GM20431 (cell line): ENCODE measurements around the gene DLGAP5.

Experiments used
- in situ Hi-C: fragments of 300-500 bp; cut with MseI, MboI; formaldehyde crosslinking; loops from one replicate; pipeline ENCODE4 v1.15.0; 2020; ENCODE audit warnings: low sequenced_read_pairs; ENCODE audit not compliant: unreplicated experiment

Gene DLGAP5

GRCh38 chr14:55191203-55192053, at the start of gene DLGAP5:
Gene DLGAP5, minus strand, starts transcription at chr14:55191585. Its CDS starts 2,406 bp downstream, at chr14:55189179.
- in situ Hi-C loops: no loop called here

- in situ Hi-C loops: no loop called here
These were observed 49.3 kb upstream of the DLGAP5 start for GRCh38 chr14:55240526-55241178.

- in situ Hi-C loops: no loop called here
These were observed 47.9 kb upstream of the DLGAP5 start for GRCh38 chr14:55239320-55239719.

- in situ Hi-C loops: no loop called here
These were observed 46.8 kb upstream of the DLGAP5 start for GRCh38 chr14:55238019-55238680.

- in situ Hi-C loops: no loop called here
These were observed 42.2 kb upstream of the DLGAP5 start for GRCh38 chr14:55233591-55233990.

- in situ Hi-C loops: no loop called here
These were observed 36.9 kb upstream of the DLGAP5 start for GRCh38 chr14:55228261-55228660.

- in situ Hi-C loops: no loop called here
These were observed 32.0 kb upstream of the DLGAP5 start for GRCh38 chr14:55223364-55223763.

GRCh38 chr14:55221968-55222367, 30.6 kb upstream of the DLGAP5 start:
- in situ Hi-C loops: no loop called here

GRCh38 chr14:55221186-55221585, 29.8 kb upstream of the DLGAP5 start:
- in situ Hi-C loops: no loop called here

GRCh38 chr14:55220230-55220629, 28.8 kb upstream of the DLGAP5 start:
- in situ Hi-C loops: no loop called here

- in situ Hi-C loops: no loop called here
These were observed 21.2 kb upstream of the DLGAP5 start for GRCh38 chr14:55212634-55213033.

GRCh38 chr14:55207832-55208231, 16.4 kb upstream of the DLGAP5 start:
- in situ Hi-C loops: no loop called here

- in situ Hi-C loops: no loop called here
These were observed 14.8 kb upstream of the DLGAP5 start for GRCh38 chr14:55206175-55206693.

- in situ Hi-C loops: no loop called here
These were observed 10.1 kb upstream of the DLGAP5 start for GRCh38 chr14:55201219-55202101.

- in situ Hi-C loops: no loop called here
These were observed 9.3 kb upstream of the DLGAP5 start for GRCh38 chr14:55200651-55201050.

GRCh38 chr14:55198749-55199148, 7.4 kb upstream of the DLGAP5 start:
- in situ Hi-C loops: no loop called here

GRCh38 chr14:55194656-55195355, 3.4 kb upstream of the DLGAP5 start:
- in situ Hi-C loops: no loop called here

GRCh38 chr14:55192054-55192621, 753 bp upstream of the DLGAP5 start:
- in situ Hi-C loops: no loop called here

- in situ Hi-C loops: no loop called here
These were observed 531 bp downstream of the DLGAP5 start for GRCh38 chr14:55190906-55191202.
